ENCODE measurements around the gene MED12L.

The MED12L gene

GRCh38 chr3:151201051-151201730, 115.7 kb downstream of the MED12L start:
- no peak for TF ChIP-seq ZNF211 (tag by site-specific recombination; IDR thresholded peaks at IDR 0.05; ENCODE audit: low read depth)
- TF ChIP-seq ZBTB49 (tag by site-specific recombination; IDR thresholded peaks at IDR 0.05; ENCODE audit: low read depth), result no peak
- no peak for TF ChIP-seq ZBTB6 (tag by site-specific recombination; IDR thresholded peaks at IDR 0.05)
- no peak for TF ChIP-seq ZBTB26 (tag by site-specific recombination; optimal IDR thresholded peaks at IDR 0.05)
- no peak for TF ChIP-seq ZNF514 (tag by site-specific recombination; IDR thresholded peaks at IDR 0.05)
- TF ChIP-seq ZNF473 (tag by site-specific recombination; IDR thresholded peaks at IDR 0.05), result no peak
- TF ChIP-seq ZNF747 (tag by site-specific recombination; IDR thresholded peaks at IDR 0.05), result no peak
- no peak for TF ChIP-seq ZNF548 (tag by site-specific recombination; IDR thresholded peaks at IDR 0.05)
- no peak for TF ChIP-seq TRIM28 (IDR thresholded peaks at IDR 0.05; ENCODE audit: borderline replicate concordance, low read length)
- TF ChIP-seq SCRT2 (tag by site-specific recombination; IDR thresholded peaks at IDR 0.05), result no peak
- Histone ChIP-seq H3K4me1 (ENCODE audit: control insufficient read depth, insufficient read depth, low read length) (no peaks in the 10 kb centered on the region), H3K9me3 (ENCODE audit: control insufficient read depth, insufficient read depth, low read depth, low read length) (no peaks in the 10 kb centered on the region), H3K4me3 (ENCODE audit: low read depth, low read length) (no peak overlapping the region), H3K27ac (ENCODE audit: extremely low read depth, low read depth, low read length) (no peak overlapping the region), H3K36me3 (ENCODE audit: control insufficient read depth in 2 of 2, insufficient read depth in 1 of 2, low read length in 2 of 2) (peaks cover 0 to 3% of the 10 kb centered on the region in 2 experiments; a peak in 1 of 3 replicates)
- ChIA-PET POLR2A (no interaction called here), CTCF (interaction anchor here (0.5 to 1.3 kb wide), 3 partner anchors 27 to 607 kb away, joined by 3 to 5 read pairs (median 3); no protein-coding TSS in a partner anchor)

GRCh38 chr3:151203051-151203420, 117.6 kb downstream of the MED12L start, which contains the start of gene GPR171:
TSS of gene GPR171 (minus strand) at chr3:151203216. CDS start at chr3:151199386, 3,830 bp downstream.
- ChIA-PET CTCF (interaction anchor here (0.5 kb wide), 1 partner anchor 78 kb away, joined by 4 read pairs; no protein-coding TSS in a partner anchor), POLR2A (no interaction called here)
- no peaks in the 10 kb centered on the region for H3K4me1 ChIP-seq (ENCODE audit: control insufficient read depth, insufficient read depth, low read length)
- H3K27ac ChIP-seq (ENCODE audit: extremely low read depth, low read depth, low read length), result no peak within 1 kb of the TSS
- H3K36me3 ChIP-seq (ENCODE audit: control insufficient read depth in 2 of 2, insufficient read depth in 1 of 2, low read length in 2 of 2), result no peaks in the 10 kb centered on the region
- no peaks in the 10 kb centered on the region for H3K9me3 ChIP-seq (ENCODE audit: control insufficient read depth, insufficient read depth, low read depth, low read length)
- H3K4me3 ChIP-seq (ENCODE audit: low read depth, low read length), result no peak within 1 kb of the TSS
- TF ChIP-seq ZNF624 (tag by site-specific recombination; IDR thresholded peaks at IDR 0.05), result no peak
- no peak for TF ChIP-seq EGR2 (tag by site-specific recombination; IDR thresholded peaks at IDR 0.05; ENCODE audit: low read depth)
- TF ChIP-seq ZNF155 (tag by site-specific recombination; IDR thresholded peaks at IDR 0.05), result no peak
- TF ChIP-seq ZBTB26 (tag by site-specific recombination; optimal IDR thresholded peaks at IDR 0.05), result no peak
- TF ChIP-seq ZFP69B (tag by site-specific recombination; IDR thresholded peaks at IDR 0.05), result no peak
- TF ChIP-seq BCL11B (tag by site-specific recombination; IDR thresholded peaks at IDR 0.05; ENCODE audit: low read depth), result no peak
- no peak for TF ChIP-seq ZNF621 (tag by site-specific recombination; IDR thresholded peaks at IDR 0.05)
- no peak for TF ChIP-seq ZNF664 (tag by site-specific recombination; IDR thresholded peaks at IDR 0.05)
- no peak for TF ChIP-seq TRIM28 (IDR thresholded peaks at IDR 0.05; ENCODE audit: borderline replicate concordance, low read length)
- TF ChIP-seq ZNF280C (tag by site-specific recombination; IDR thresholded peaks at IDR 0.05), result no peak
- no peak for TF ChIP-seq ZNF223 (tag by site-specific recombination; IDR thresholded peaks at IDR 0.05)
- TF ChIP-seq SP2 (tag by site-specific recombination; IDR thresholded peaks at IDR 0.05), result no peak
- TF ChIP-seq ZNF354C (tag by site-specific recombination; IDR thresholded peaks at IDR 0.05; ENCODE audit: borderline replicate concordance, low read depth), result no peak
- TF ChIP-seq ZNF449 (tag by site-specific recombination; IDR thresholded peaks at IDR 0.05), result no peak
- TF ChIP-seq ZNF544 (tag by site-specific recombination; IDR thresholded peaks at IDR 0.05), result no peak

Measured in HEK293 (cell line).